NCI-H524 treated with DMSO at 0.1 percent for 48 hours (cell line): ENCODE measurements around the gene TAGLN.
"Not testable (repeated sequence)": the region's sequence is repeated elsewhere in the genome, so short reads cannot be mapped to it uniquely, and the experiment has no call there.

ENCODE experiments used
- DNase-seq: peaks from one replicate; lab custom pipeline; 2025; lab: John Stamatoyannopoulos, UW

Gene TAGLN

GRCh38 chr11:117180661-117181585 is 18.2 kb upstream of the TAGLN start:
- DNase-seq: no peak

- DNase-seq: no peak
Measured at GRCh38 chr11:117181586-117182550, 17.3 kb upstream of the TAGLN start.

- DNase-seq: no peak
Measured at GRCh38 chr11:117182551-117182935, 16.6 kb upstream of the TAGLN start.

GRCh38 chr11:117183178-117183577 is 16.0 kb upstream of the TAGLN start:
- not testable (repeated sequence) for DNase-seq

- DNase-seq: no peak
Measured at GRCh38 chr11:117183724-117184349, 15.3 kb upstream of the TAGLN start.

DNA sequence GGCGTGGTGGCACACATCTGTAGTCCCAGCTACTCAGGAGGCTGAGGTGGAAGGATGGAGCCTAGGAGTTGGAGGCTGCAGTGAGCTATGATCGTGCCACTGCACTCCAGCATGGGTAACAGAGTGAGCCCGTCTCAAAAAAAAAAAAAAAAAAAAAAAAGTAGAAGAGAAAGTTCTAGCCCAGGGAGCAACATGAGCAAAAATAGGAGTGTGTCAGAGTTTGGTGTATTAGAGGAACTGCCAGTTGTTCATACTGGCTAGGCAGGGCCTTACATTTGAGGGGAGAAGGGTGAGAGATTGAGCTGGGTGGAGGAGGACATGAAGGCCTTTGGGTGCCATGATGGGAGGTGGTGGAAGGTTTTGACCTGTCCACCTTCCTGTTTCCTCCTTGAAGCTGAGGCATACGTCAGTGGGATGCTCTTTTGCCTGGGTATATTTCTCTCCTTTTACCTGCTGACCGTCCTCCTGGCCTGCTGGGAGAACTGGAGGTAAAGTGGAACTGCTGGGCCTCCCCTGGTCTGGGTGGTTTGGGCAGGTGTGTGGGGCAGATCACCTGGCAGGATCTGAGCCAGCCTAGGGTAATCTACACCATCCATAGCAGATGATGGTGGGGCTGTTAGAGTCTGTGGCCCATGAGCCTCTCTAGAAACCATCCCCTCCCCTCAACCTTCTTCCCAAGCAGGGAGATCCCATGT is 13.3 kb upstream of the TAGLN start:
- no peak for DNase-seq

GRCh38 chr11:117186431-117186761 is 12.8 kb upstream of the TAGLN start:
- DNase-seq: no peak

GRCh38 chr11:117187007-117187406 is 12.2 kb upstream of the TAGLN start:
- DNase-seq: no peak

DNA sequence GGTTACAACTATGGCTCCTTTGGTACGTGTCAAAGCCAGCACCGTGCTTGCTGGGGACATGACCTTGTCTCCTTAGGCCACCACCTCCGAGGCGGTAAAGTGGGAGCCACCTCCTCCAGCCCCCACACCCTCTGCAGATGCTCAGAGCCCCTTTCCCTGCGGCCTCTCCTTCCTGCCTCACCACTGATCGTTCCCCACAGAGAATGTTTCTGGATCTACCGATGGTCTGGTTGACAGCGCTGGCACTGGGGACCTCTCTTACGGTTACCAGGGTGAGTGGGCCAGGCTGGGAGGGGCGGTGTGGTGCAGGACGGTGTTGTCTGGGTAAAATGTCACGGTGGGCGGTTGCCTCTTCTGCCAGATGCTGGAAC is 11.8 kb upstream of the TAGLN start:
- DNase-seq: no peak

DNA sequence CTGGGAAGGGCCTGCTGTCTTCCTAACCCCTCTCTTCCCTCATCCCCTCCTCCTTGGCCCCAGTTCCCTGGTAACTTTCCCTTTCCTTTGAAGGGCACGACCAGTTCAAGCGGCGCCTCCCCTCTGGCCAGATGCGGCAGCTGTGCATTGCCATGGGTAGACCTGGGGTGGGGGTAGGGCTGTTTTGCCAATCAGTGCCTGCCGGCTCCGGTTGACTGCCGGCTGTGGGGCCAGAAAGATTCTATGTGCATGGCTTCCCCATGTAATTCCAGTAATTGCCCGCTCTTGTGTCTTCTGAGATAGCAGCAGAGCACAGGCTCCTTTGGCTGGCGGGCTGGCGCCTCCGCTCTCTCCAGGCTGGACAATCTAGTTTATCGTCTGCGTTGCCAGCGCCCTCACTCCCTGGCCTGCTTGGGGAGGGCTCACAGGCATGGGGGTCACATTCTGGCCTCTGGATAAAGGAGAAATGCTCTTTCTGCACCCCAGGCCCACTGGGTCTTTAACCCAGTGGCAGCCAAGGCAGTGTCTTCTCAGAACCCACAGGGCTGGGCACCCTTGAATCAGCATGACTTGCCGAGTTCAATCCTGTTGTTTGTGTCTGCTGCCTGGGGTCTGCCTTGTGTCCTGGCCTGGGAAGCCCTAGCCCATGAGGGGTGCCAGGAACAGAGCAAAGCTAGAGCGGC is 11.2 kb upstream of the TAGLN start:
- DNase-seq: no peak

- no peak for DNase-seq
Measured at GRCh38 chr11:117188620-117189081, 10.5 kb upstream of the TAGLN start.

DNA sequence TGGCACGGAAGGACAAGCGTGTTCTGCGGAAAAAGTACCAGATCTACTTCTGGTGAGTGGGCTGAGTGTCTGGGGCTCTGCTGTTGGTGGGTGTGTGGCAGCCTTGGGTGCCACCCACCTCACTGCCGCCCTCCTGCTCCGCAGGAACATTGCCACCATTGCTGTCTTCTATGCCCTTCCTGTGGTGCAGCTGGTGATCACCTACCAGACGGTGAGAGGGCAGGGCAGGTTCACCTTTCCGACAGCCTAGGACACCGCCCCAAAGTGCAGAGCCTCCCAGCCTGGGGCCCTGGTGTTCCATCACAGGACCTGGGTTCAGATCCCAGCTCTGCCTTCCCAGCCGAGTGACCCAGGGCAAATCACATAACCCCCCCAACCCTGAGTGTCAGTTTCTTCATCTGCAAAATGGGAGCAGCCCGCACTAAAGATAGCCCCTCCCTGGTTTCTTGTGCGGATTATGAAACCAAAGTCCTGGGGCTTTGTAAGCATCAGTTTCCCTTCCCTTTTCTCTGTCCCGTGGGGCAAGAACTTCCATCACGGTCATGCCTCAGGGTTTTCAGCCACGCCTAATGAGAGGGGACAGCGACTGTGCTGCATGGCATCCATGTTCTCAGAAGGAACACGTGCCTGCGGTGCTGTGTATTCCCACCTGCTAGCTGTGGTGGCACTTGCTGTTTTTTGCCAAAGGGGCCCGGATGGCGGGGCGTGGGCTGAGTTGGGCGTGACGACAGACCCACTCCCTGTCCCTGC is 9.8 kb upstream of the TAGLN start:
- no peak for DNase-seq

- DNase-seq: no peak
Measured at GRCh38 chr11:117189941-117190544, 9.1 kb upstream of the TAGLN start.

GRCh38 chr11:117191680-117192400 is 7.3 kb upstream of the TAGLN start:
- no peak for DNase-seq

DNA sequence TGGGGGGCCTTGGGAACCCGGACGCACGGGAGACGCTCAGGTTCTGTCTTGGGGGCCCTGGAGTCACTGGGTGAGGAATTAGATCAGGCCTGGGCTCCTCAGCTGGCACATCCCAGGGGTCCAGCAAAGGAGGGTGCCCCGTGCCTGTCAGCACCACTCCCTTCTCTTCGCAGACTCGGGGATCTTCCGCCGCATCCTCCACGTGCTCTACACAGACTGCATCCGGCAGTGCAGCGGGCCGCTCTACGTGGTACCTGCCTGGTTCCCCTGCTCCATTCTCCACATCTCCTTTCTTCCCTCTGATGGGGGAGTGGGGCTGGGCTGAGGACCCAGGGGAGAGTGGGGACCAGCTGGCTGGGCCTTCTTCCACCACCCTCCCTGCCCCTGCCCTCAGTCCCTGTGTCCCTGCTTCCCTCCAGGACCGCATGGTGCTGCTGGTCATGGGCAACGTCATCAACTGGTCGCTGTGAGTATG is 6.7 kb upstream of the TAGLN start:
- no peak for DNase-seq

- no peak for DNase-seq
Measured at GRCh38 chr11:117193130-117194020, 5.8 kb upstream of the TAGLN start.

GRCh38 chr11:117194267-117194666 is 4.9 kb upstream of the TAGLN start:
- DNase-seq: no peak

GRCh38 chr11:117195258-117195657 is 3.9 kb upstream of the TAGLN start:
- DNase-seq: no peak
